ENCODE measurements around the gene TRERF1.

GRCh38 chr6:42280966-42281533 is 170.7 kb downstream of the TRERF1 start:
- TF ChIP-seq CTCF (conservative IDR thresholded peaks at IDR 0.05; ENCODE audit: low read depth, low read length) (no peak), POLR2A (IDR thresholded peaks at IDR 0.05; ENCODE audit: low read depth, low read length) (no peak), RAD21 (IDR thresholded peaks at IDR 0.05; ENCODE audit: low read length) (no peak), CEBPB (IDR thresholded peaks at IDR 0.05; ENCODE audit: low read depth, low read length) (no peak), MXI1 (IDR thresholded peaks at IDR 0.05; ENCODE audit: borderline replicate concordance, low read depth, low read length) (no peak), SMC3 (IDR thresholded peaks at IDR 0.05; ENCODE audit: low read depth, low read length) (no peak), RFX5 (IDR thresholded peaks at IDR 0.05; ENCODE audit: low read depth, low read length) (no peak), BHLHE40 (IDR thresholded peaks at IDR 0.05; ENCODE audit: low read depth, low read length) (no peak), ELK1 (IDR thresholded peaks at IDR 0.05; ENCODE audit: borderline replicate concordance, low read depth, low read length) (no peak), RCOR1 (IDR thresholded peaks at IDR 0.05; ENCODE audit: insufficient replicate concordance, low read length) (no peak)

All from IMR-90 (cell line).